Myocyte (in vitro differentiated cells): ENCODE data around the gene SIK1. TPM values are rescaled to one million over a fixed set of nuclear protein-coding genes. Genes with fewer than 3 reads are reported as not detected.
A peak's percentile ranks its signal among the peaks of the same experiment; 100 is the strongest.

Experiments used
- DNase-seq: peaks from one replicate; pipeline ENCODE4 v3.0.0-alpha.2; 2012; ENCODE audit warnings: low read depth
- total RNA-seq: library from RNA; depleted of rRNA; stranded (reverse); fragments of >200 nt; gene quantifications from 2 replicates; pipeline ENCODE4 v1.2.3, GENCODE V29; 2014

Gene SIK1
- total RNA-seq, 1 donor from 2014 or later, result 31.9 TPM

GRCh38 chr21:43369124-43369523, 57.8 kb downstream of the SIK1 start:
- DNase-seq, result peak; percentile 60

- DNase-seq, result no peak
These were observed 58.2 kb downstream of the SIK1 start for GRCh38 chr21:43368685-43369084.

- DNase-seq, result no peak
These were observed 59.1 kb downstream of the SIK1 start for GRCh38 chr21:43367859-43368258.

DNA sequence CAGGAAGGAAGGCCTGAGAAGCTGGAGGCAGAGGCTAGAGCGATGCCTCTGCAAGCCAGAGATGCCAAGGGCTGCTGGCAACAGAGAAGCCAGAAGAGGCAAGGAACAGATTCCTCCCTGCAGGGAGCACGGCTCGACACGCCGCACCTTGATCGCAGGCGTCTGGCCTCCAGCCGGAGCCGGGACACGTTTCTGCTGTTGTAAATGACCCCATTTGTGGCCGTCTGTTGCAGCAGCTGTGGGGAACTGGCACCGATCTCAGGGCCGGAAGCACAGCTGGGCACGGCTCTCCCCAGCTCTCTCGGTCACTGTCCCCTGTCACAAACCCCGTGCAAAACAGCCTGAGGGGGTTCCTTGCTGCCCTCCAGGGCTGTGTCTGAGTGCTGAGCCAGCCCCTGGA, 59.6 kb downstream of the SIK1 start:
- peak; percentile 32 for DNase-seq

- DNase-seq, result no peak
These were observed 60.3 kb downstream of the SIK1 start for GRCh38 chr21:43366656-43367055.

DNA sequence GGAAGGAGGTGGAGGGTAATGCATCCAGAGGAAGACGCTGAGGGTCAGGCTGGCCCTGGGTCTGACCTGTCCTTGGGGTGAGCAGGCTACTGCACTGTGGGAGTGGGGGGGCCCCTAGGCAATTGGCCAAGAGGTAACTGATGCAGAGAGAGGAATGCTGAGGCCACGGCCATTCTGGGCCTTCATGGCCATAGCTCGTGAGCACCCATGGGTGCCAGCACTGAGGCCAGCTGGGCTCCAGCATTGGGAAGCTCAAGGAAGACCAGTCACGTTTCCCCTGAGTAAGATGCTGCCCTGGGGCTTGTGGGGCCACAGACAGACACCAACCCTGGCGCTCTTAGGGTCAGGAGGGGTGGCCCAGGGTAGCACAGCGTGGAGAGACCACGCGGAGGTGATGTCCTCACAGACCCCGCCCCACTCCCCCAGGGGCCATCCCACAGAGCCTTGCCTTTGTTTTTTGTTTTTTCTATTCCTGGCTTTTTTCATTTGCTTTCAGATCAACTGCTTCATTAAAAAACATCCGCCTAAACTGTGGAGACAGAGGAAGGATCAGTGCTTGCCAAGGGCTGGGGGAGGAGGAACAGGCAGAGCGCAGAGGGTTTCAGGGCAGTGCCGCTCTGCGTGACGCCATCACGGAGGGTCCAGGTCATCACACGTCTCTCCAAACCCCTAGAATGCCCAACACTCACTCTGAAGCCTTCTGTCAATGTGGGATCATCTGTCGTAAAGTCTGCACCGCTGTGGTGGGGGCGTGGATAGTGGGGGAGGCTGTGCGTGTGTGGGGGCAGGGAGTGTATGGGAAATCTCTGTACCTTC, 61.1 kb downstream of the SIK1 start:
- no peak for DNase-seq

DNA sequence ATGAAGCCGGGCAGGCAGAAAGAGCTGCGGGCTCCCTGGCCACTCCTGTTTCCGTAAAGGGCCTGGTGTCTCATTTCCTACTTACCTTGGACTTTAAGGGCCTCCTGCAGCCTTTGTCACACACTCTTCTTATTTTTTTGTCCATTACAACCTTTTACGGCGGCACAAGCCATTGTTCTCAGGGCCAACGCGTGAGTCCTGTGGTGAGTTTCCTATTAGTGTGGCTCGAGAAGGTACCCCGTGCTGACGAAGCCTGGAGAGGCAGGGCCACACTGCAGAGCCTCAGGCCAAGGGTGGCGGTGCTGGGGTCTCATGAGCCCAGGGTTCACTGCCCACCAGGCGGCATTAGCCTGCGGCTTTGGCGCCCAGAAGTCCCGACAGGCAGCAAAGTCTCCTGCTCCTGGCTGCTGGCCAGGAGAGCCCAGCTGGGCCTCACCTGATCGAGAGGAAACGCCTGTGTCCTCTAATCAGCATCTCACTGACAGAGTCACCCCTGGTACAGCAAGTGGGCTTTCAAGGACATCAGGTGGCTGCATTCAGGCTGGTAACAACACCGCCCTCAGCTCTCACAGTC, 62.0 kb downstream of the SIK1 start:
- DNase-seq, result no peak

Other genes with a start within 250 kb of the SIK1 start
- gene HSF2BP, start 232.4 kb upstream of the SIK1 start, total RNA-seq, result 2.3 and 3.2 TPM in 2 replicates
- gene RRP1B, start 232.4 kb upstream of the SIK1 start, total RNA-seq, result 33.4 and 34.9 TPM in 2 replicates